ENCODE measurements around the gene CCT2.

DNA sequence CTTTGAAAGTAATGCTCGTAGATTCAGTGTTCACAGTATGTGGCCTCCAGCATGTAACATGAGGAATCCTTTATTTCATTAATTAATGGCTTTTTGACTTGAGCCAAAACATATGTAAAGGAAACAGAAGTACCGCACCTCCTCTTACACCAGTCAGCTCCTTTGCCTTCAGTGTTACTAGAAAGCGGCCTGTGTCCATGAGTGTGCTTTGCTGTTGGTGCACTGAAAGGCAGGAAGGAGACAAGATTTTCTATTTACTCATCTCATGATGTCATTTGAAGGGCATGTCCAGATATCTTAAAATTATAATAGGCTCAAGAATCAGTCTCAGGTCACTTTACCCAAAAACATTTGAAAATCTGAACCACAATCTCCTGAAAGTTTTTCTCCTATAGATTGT lies 9.9 kb upstream of the CCT2 start:
- TF ChIP-seq, protein P1, sequence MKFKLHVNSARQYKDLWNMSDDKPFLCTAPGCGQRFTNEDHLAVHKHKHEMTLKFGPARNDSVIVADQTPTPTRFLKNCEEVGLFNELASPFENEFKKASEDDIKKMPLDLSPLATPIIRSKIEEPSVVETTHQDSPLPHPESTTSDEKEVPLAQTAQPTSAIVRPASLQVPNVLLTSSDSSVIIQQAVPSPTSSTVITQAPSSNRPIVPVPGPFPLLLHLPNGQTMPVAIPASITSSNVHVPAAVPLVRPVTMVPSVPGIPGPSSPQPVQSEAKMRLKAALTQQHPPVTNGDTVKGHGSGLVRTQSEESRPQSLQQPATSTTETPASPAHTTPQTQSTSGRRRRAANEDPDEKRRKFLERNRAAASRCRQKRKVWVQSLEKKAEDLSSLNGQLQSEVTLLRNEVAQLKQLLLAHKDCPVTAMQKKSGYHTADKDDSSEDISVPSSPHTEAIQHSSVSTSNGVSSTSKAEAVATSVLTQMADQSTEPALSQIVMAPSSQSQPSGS (CRISPR knock-in tag; IDR thresholded peaks at IDR 0.05; ENCODE audit: borderline replicate concordance, low read depth): no peak
- TF ChIP-seq CTCF (IDR thresholded peaks at IDR 0.05) (no peak), NR2C2 (CRISPR knock-in tag; IDR thresholded peaks at IDR 0.05) (no peak), MAX (CRISPR knock-in tag; IDR thresholded peaks at IDR 0.05) (no peak), TP53 (CRISPR knock-in tag; IDR thresholded peaks at IDR 0.05) (no peak), ZNF263 (CRISPR knock-in tag; IDR thresholded peaks at IDR 0.05; ENCODE audit: low read depth) (no peak), ZBTB43 (CRISPR knock-in tag; IDR thresholded peaks at IDR 0.05) (no peak), CBFB (CRISPR knock-in tag; IDR thresholded peaks at IDR 0.05; ENCODE audit: low read depth) (no peak), NFYB (CRISPR knock-in tag; conservative IDR thresholded peaks at IDR 0.05; ENCODE audit: low read depth) (no peak), ZNF232 (CRISPR knock-in tag; IDR thresholded peaks at IDR 0.05) (no peak), PRDM15 (CRISPR knock-in tag; IDR thresholded peaks at IDR 0.05) (no peak), IRF1 (CRISPR knock-in tag; IDR thresholded peaks at IDR 0.05) (no peak)
- TF ChIP-seq, protein P2, sequence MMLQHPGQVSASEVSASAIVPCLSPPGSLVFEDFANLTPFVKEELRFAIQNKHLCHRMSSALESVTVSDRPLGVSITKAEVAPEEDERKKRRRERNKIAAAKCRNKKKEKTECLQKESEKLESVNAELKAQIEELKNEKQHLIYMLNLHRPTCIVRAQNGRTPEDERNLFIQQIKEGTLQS (CRISPR knock-in tag; conservative IDR thresholded peaks at IDR 0.05): no peak
- TF ChIP-seq, protein P3, sequence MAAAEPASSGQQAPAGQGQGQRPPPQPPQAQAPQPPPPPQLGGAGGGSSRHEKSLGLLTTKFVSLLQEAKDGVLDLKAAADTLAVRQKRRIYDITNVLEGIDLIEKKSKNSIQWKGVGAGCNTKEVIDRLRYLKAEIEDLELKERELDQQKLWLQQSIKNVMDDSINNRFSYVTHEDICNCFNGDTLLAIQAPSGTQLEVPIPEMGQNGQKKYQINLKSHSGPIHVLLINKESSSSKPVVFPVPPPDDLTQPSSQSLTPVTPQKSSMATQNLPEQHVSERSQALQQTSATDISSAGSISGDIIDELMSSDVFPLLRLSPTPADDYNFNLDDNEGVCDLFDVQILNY (CRISPR knock-in tag; IDR thresholded peaks at IDR 0.05): no peak
